K562 (cell line): ENCODE data around the gene FAM149B1. TPM values are rescaled to one million over a fixed set of nuclear protein-coding genes. Genes with fewer than 3 reads are reported as not detected.

Source experiments
- ARID1B ChIP-seq: fragments of 450-650 bp; IDR thresholded peaks from 2 replicates; pipeline ENCODE4 v1.6.1; 2016; ENCODE audit warnings: antibody characterized with exemption, mild to moderate bottlenecking, inconsistent platforms
- ASH1L ChIP-seq: fragments of 450-650 bp; IDR thresholded peaks from 2 replicates; pipeline ENCODE4 v1.6.1; 2018; ENCODE audit warnings: borderline replicate concordance, mild to moderate bottlenecking, low read depth; ENCODE audit not compliant: partially characterized antibody
- ESRRA ChIP-seq: fragments of 450-650 bp; IDR thresholded peaks from 2 replicates; pipeline ENCODE4 v1.6.1; 2014; ENCODE audit warnings: low read depth, mild to moderate bottlenecking, moderate library complexity, borderline replicate concordance
- GATAD2A ChIP-seq: fragments of 450-650 bp; IDR thresholded peaks from 2 replicates; pipeline ENCODE4 v1.6.1; 2017
- HDAC8 ChIP-seq: fragments of 450-650 bp; IDR thresholded peaks from 2 replicates; pipeline ENCODE4 v1.6.1; 2016; ENCODE audit warnings: mild to moderate bottlenecking, missing genetic modification characterization, moderate library complexity, missing compliant biosample characterization
- KDM1A ChIP-seq, 2 experiments: fragments of 450-650 bp; IDR thresholded peaks; 2 replicates each; pipeline ENCODE4 v1.6.1; 2016; ENCODE audit warnings: mild to moderate bottlenecking in 2 of 2
- MTA1 ChIP-seq: fragments of 450-650 bp; IDR thresholded peaks from 2 replicates; pipeline ENCODE4 v1.6.1; 2017; ENCODE audit warnings: borderline replicate concordance
- RUNX1 ChIP-seq: sonication (generic); IDR thresholded peaks from 2 replicates; pipeline ENCODE4 v1.6.1; 2016; ENCODE audit warnings: antibody characterized with exemption, low read depth
- SNAPC5 ChIP-seq: fragments of 250-450 bp; sonication (Bioruptor Pico); IDR thresholded peaks from 2 replicates; pipeline ENCODE4 v1.8.0; 2021; ENCODE audit warnings: moderate library complexity, mild to moderate bottlenecking, inconsistent platforms
- SNIP1 ChIP-seq: fragments of 450-650 bp; IDR thresholded peaks from 2 replicates; pipeline ENCODE4 v1.7.1; 2017; ENCODE audit warnings: low read depth, mild to moderate bottlenecking
- SRSF7 ChIP-seq: fragments of 200-400 bp; formaldehyde crosslinking; optimal IDR thresholded peaks from 2 replicates; pipeline ENCODE3; 2017; ENCODE audit warnings: mild to moderate bottlenecking, low read depth, low read length
- TCF7 ChIP-seq: sonication (generic); IDR thresholded peaks from 2 replicates; pipeline ENCODE4 v1.6.1; 2016; ENCODE audit warnings: antibody characterized with exemption, borderline replicate concordance
- TEAD1 ChIP-seq, 2 experiments: fragments of 450-650 bp in 1 of 2; sonication (generic) in 1 of 2; formaldehyde crosslinking; IDR thresholded peaks; 2 replicates each; pipeline versions ENCODE4 v1.4.0 to v1.8.0; 2020 to 2022; ENCODE audit warnings: mild to moderate bottlenecking in 2 of 2, missing genetic modification reagents in 1 of 2
- ZBTB12 ChIP-seq: fragments of 250-450 bp; sonication (Bioruptor Pico); IDR thresholded peaks from 2 replicates; pipeline ENCODE4 v1.4.0; 2020
- ZNF253 ChIP-seq: fragments of 250-450 bp; sonication (Bioruptor Pico); conservative IDR thresholded peaks from 2 replicates; pipeline ENCODE4 v1.6.1; 2021; ENCODE audit warnings: mild to moderate bottlenecking
- ZNF584 ChIP-seq: fragments of 200-800 bp; sonication (Bioruptor generic); IDR thresholded peaks from 2 replicates; pipeline ENCODE4 v1.6.1; 2016; ENCODE audit warnings: low read depth, mild to moderate bottlenecking, missing genetic modification characterization, missing compliant biosample characterization
- ZNF766 ChIP-seq: fragments of 200-800 bp; sonication (Bioruptor generic); conservative IDR thresholded peaks from 2 replicates; pipeline ENCODE4 v1.6.1; 2016; ENCODE audit warnings: missing genetic modification characterization, missing compliant biosample characterization
- polyA plus RNA-seq, 8 experiments: library from polyadenylated mRNA; depleted of rRNA in 4 of 8; stranded (reverse) in 5 of 8; unstranded in 3 of 8; fragments of >200 nt; fragmentation: Nextera tagmentation in 2 of 8; fragmentation: Illumina TruSeq in 1 of 8; extraction: Ambion mirVana in 2 of 8; extraction: Trizol in 1 of 8; gene quantifications; 2 replicates each; pipeline versions ENCODE4 v1.2.1 to v1.2.3, GENCODE V29; 2011 to 2014; ENCODE audit warnings: inconsistent platforms in 1 of 8, missing spikeins in 1 of 8
- total RNA-seq, 7 experiments: library from RNA; depleted of rRNA in 6 of 7; stranded (reverse); fragments of >200 nt in 6 of 7; fragmentation: Illumina TruSeq in 2 of 7; extraction: Trizol in 2 of 7; gene quantifications; 2 replicates each; pipeline versions ENCODE4 v1.2.1 to v1.2.3, GENCODE V29; 2011 to 2021; ENCODE audit warnings: low replicate concordance in 1 of 7

FAM149B1 gene
- total and polyA plus RNA-seq, 9 of the 15 experiments (the other 6 are each of a cell fraction or from before 2014, with no cell fraction given), result 4.2 to 18.5 (median 9.3) TPM

GRCh38 chr10:73262105-73262730 is 94.3 kb downstream of the FAM149B1 start (continued):
- no peak for TF ChIP-seq HDAC8 (tag)
- TF ChIP-seq ZNF253 (CRISPR knock-in tag), result no peak
- no peak for TF ChIP-seq SRSF7
- TF ChIP-seq TCF7, result no peak
- no peak; a peak in 1 of 4 replicates for TF ChIP-seq KDM1A (IDR thresholded peaks at IDR 0.05)
- TF ChIP-seq TEAD1 (CRISPR knock-in tag; IDR thresholded peaks at IDR 0.05), result no peak
- TF ChIP-seq ZNF766 (CRISPR knock-in tag), result no peak
- no peak for TF ChIP-seq ESRRA
- TF ChIP-seq ZNF584 (CRISPR knock-in tag), result 0 out of 2 replicates have a peak, but pooled peaks have one; percentile 65
- peak; percentile 71; the same call in 1 of the 2 replicates for TF ChIP-seq MTA1
- TF ChIP-seq SNAPC5 (CRISPR knock-in tag), result no peak
- peak; percentile 87 for TF ChIP-seq ARID1B
- TF ChIP-seq ZBTB12 (CRISPR knock-in tag), result no peak
- TF ChIP-seq RUNX1, result no peak
- TF ChIP-seq ASH1L, result no peak
- no peak for TF ChIP-seq SNIP1
- TF ChIP-seq GATAD2A, result no peak
